ENCODE data around the gene NEDD4. TPM values are rescaled to one million over a fixed set of nuclear protein-coding genes. Genes with fewer than 3 reads are reported as not detected.
"Not testable (repeated sequence)": the region's sequence is repeated elsewhere in the genome, so short reads cannot be mapped to it uniquely, and the experiment has no call there.

The NEDD4 gene
- total RNA-seq, 2 donors from 2014 or later = 14.5 to 15.3 TPM

GRCh38 chr15:55823191-55823670 is 170.2 kb downstream of the NEDD4 start:
- DNase-seq = no peak
- TF ChIP-seq CTCF (IDR thresholded peaks at IDR 0.05) = no peak
- no peaks in the 10 kb centered on the region for H3K27me3 ChIP-seq
- intact Hi-C loops (cut with DNase I) = no loop called here
- no peaks in the 10 kb centered on the region for H3K4me1 ChIP-seq
- H3K9me3 ChIP-seq = no peaks in the 10 kb centered on the region
- no peaks in the 10 kb centered on the region for H3K36me3 ChIP-seq
- no peak overlapping the region for H3K4me3 ChIP-seq
- no peak overlapping the region for H3K9ac ChIP-seq (ENCODE audit: low read depth in 2 of 2, low read length in 2 of 2)
- no peak overlapping the region for H3K27ac ChIP-seq

- H3K9ac ChIP-seq (ENCODE audit: low read depth in 2 of 2, low read length in 2 of 2); H3K9me3 ChIP-seq; H3K4me3 ChIP-seq; H3K4me1 ChIP-seq; H3K27me3 ChIP-seq; H3K36me3 ChIP-seq; H3K27ac ChIP-seq; DNase-seq; intact Hi-C loops (cut with DNase I): not testable (repeated sequence)
These were observed 171.7 kb downstream of the NEDD4 start for GRCh38 chr15:55821740-55822139.

- Histone ChIP-seq H3K4me3 (no peak overlapping the region), H3K27me3 (no peaks in the 10 kb centered on the region), H3K9me3 (no peaks in the 10 kb centered on the region), H3K4me1 (no peaks in the 10 kb centered on the region), H3K27ac (no peak overlapping the region), H3K36me3 (no peaks in the 10 kb centered on the region), H3K9ac (ENCODE audit: low read depth in 2 of 2, low read length in 2 of 2) (no peak overlapping the region)
- TF ChIP-seq CTCF (IDR thresholded peaks at IDR 0.05) = no peak
- no peak for DNase-seq
- intact Hi-C loops (cut with DNase I) = no loop called here
These were observed 173.4 kb downstream of the NEDD4 start for GRCh38 chr15:55820043-55820442.

GRCh38 chr15:55819397-55820034 is 173.9 kb downstream of the NEDD4 start:
- no peak overlapping the region for H3K4me3 ChIP-seq
- no peak for TF ChIP-seq CTCF (IDR thresholded peaks at IDR 0.05)
- no peaks in the 10 kb centered on the region for H3K36me3 ChIP-seq
- no peaks in the 10 kb centered on the region for H3K4me1 ChIP-seq
- H3K9me3 ChIP-seq = no peaks in the 10 kb centered on the region
- intact Hi-C loops (cut with DNase I) = no loop called here
- no peaks in the 10 kb centered on the region for H3K27me3 ChIP-seq
- no peak overlapping the region for H3K9ac ChIP-seq (ENCODE audit: low read depth in 2 of 2, low read length in 2 of 2)
- H3K27ac ChIP-seq = no peak overlapping the region
- no peak for DNase-seq

- H3K4me3 ChIP-seq = no peak overlapping the region
- no peak for DNase-seq
- H3K9ac ChIP-seq (ENCODE audit: low read depth in 2 of 2, low read length in 2 of 2) = no peak overlapping the region
- no peaks in the 10 kb centered on the region for H3K27me3 ChIP-seq
- no peaks in the 10 kb centered on the region for H3K36me3 ChIP-seq
- no peak overlapping the region for H3K27ac ChIP-seq
- H3K9me3 ChIP-seq = no peaks in the 10 kb centered on the region
- intact Hi-C loops (cut with DNase I) = no loop called here
- H3K4me1 ChIP-seq = no peaks in the 10 kb centered on the region
- TF ChIP-seq CTCF (IDR thresholded peaks at IDR 0.05) = no peak
These were observed 177.4 kb downstream of the NEDD4 start for GRCh38 chr15:55816017-55816416.

- Histone ChIP-seq H3K4me1 (no peaks in the 10 kb centered on the region), H3K9ac (ENCODE audit: low read depth in 2 of 2, low read length in 2 of 2) (no peak overlapping the region), H3K4me3 (no peak overlapping the region), H3K9me3 (no peaks in the 10 kb centered on the region), H3K36me3 (no peaks in the 10 kb centered on the region), H3K27ac (no peak overlapping the region), H3K27me3 (no peaks in the 10 kb centered on the region)
- DNase-seq = no peak
- TF ChIP-seq CTCF (IDR thresholded peaks at IDR 0.05) = no peak
- intact Hi-C loops (cut with DNase I) = no loop called here
These were observed 190.6 kb downstream of the NEDD4 start for GRCh38 chr15:55802600-55803376.
